Stimulated activated CD4-positive, alpha-beta T cell treated with anti-CD3 and anti-CD28 coated beads, Interleukin-12 subunit alpha, Interleukin-12 subunit beta, amount 100 ng/mL, for 24 hours (primary cell): ENCODE data around the gene GPRC5C.
"Not testable (repeated sequence)": the region's sequence is repeated elsewhere in the genome, so short reads cannot be mapped to it uniquely, and the experiment has no call there.

Experiments used
- DNase-seq, 2 experiments: peaks; one replicate each; pipeline ENCODE4 v3.0.0-alpha.2; 2020; ENCODE audit warnings: low read depth in 2 of 2

Gene GPRC5C

DNA sequence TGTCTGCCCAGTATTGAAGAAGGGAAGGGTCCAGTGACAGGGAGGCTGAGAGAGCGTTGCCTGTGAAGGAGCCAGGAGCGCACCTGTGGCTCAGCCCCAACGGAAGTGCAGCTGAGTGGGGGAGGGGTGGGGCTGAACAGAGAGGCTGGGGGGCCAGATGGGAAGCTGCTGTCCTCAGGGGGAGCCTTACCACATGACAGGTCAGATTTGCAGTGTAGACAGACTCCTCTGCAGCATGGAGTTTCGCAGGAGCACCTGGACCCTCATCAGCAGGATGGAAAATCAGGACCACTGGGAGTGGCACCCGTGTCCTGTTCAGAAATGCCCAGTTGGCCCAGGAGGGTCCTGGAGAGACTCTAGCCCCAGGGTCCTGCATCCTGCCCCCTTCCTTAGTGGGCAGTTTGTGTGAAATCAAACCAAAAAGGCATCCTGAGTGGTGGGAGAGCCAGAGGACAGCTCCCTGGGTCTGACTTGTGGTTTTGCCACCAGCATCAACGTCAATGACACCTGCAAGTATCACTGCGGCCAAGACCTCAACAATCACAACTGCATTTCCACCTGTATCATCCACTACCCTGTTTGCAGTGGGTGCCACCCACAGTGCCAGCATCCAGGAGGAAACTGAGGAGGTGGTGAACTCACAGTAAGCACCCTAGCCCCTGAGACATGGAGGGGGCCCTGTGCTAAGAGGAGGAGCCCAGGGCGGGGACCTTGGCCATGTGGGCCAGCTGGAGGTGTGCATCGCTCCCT, 42.3 kb downstream of the GPRC5C start:
- no peak for DNase-seq

DNA sequence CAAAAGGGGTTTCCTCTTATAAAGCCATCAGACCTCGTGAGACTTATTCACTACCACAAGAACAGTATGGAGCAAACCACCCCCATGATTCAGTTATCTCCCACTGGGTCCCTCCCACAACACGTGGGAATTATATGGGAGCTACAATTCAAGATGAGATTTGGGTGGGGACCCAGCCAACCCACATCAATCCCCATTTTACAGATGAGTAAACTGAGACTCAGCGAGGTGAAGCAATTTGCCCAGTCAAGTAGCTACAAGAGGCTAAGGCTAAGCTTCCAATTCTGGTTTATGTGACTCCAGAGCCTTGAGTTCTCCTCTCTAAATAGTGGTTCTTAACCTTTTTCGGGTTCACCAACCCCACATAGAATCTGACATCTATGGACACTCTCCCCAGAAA, 43.3 kb downstream of the GPRC5C start:
- no peak for DNase-seq

DNA sequence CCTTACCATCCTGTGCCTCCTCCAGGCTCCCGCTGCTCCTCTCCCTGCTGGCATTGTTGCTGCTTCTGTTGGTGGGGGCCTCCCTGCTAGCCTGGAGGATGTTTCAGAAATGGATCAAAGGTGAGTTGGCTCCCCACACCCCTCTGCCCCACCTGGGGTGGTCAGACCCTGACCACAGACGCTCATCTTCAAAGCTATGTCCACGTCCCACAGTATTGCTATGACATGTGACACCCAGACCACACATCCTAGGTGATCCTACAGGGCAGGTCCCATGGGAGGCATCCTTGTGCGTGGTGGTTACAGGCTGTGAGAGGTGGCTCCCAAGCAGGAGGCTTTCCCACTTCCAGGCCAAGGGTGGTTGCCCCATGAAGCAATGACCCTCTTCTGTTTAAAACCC, 45.5 kb downstream of the GPRC5C start:
- no peak for DNase-seq

DNA sequence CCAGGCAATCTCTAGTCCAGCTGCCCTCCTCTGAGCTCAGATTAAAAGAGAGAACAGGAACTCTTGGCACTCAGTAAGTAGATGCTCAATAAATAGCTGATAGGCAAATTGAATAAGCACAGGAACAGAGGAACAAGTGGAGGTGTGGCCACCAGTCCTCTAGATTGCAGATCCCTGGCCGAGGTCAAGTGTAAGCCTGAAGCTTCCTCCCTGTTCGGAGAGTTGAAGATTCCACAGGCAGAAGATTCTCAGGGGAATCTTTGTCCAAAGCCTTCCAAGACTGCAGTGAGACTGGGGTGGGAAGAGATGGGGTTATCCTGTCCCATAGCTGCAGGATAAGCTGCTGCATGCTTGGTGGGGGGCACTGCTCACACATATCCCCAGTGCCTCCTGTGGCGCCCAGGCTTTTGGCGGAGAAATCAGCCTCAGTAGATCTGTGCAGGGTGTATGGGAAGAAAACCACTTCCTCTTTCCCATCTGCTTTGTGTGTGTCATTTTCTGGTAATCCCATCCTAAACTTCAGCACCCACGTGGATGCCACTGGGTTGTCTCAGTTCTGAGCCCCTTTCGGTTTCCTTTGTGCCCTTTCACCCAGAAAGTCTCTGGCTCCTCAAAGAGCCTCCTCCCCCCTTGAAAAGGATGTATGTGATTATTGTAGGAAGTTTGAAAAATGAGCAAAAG, 46.7 kb downstream of the GPRC5C start:
- peak; percentile 25 to 40 for DNase-seq

DNA sequence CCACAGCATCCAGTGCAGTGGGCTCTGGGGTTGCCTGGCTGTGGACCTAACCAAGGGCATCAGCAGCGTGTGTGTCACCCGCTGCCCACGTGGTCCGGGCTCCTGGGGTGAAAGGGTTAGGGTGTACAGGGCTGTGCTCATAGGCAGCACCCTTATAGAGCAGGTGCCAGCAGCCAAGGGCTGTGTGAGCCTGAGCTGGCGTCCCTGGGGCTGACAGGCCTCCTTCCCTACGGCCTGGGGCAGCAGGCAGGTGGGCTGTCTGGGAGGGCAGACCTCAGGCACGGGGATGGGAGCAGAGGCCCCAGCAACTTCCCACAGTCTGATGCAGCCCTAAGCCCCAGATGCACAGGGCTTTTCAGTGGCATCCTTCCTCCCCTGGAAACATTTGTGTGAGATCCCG, 48.4 kb downstream of the GPRC5C start:
- DNase-seq = no peak

DNA sequence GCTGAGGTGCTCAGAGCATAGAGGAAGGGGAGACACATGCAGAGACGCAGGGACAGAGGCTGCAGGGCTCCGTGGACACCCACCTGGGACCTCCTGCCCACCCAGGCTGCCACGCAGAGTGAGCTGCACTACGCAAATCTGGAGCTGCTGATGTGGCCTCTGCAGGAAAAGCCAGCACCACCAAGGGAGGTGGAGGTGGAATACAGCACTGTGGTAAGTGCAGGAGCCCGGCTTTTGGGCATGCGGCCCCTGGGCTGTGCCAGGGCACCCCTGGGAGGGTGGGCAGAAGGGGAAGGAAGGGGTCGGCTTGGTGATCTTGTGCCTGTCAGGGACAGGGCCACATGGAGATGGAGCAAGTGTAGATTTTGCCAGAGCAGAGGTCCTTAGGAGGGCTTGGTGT, 49.7 kb downstream of the GPRC5C start:
- no peak for DNase-seq

DNA sequence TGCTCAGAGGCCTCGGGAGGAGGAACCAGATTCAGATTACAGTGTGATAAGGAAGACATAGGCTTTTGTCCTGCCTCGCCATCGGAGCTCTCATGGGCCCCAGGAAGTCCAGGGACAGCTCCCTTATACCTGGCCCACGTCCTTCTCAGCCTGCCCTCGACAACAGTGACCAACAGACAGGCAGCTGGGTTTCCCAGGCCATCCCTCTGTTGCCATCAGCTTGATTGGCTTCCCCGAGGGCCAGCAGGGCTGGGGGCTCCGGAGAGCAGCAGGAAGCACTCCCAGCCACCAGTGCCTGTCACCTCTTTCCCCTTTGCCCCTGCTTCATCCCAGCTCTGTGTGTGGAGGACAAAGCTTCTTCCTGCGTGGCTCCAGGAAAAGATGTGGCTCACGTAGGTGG, 52.2 kb downstream of the GPRC5C start:
- no peak for DNase-seq

DNA sequence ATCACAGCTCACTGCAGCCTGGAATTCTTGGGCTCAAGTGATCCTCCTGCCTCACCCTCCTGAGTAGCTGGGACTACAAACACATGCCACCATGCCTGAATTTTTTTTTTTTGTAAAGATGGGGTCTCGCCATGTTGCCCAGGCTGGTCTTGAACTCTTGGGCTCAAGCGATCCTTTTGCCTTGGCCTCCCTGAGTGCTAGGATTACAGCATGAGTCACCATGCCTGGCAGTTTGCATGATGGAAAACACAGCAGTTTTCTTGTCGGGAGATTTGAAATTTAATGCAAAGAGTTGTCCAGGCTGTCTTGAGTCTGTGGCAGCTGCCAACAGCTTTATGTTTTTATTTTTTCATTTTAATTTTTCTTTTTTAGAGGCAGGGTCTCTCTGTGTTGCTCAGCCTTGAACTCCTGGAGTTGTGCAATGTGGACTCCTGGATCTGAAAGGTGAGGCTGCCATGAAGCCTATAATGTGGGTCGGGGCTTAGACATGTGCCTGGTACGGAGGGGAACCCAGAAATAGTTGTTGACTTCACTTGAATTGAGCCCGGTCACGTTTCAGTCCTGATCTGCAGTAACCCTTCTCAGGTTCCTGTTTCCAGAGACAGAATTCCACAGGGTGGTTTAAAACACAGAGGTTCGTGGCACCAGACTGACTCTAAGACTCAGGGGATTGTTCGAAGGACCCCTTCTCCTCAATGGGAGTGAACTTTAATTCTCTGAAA, 53.3 kb downstream of the GPRC5C start:
- DNase-seq = no peak

DNA sequence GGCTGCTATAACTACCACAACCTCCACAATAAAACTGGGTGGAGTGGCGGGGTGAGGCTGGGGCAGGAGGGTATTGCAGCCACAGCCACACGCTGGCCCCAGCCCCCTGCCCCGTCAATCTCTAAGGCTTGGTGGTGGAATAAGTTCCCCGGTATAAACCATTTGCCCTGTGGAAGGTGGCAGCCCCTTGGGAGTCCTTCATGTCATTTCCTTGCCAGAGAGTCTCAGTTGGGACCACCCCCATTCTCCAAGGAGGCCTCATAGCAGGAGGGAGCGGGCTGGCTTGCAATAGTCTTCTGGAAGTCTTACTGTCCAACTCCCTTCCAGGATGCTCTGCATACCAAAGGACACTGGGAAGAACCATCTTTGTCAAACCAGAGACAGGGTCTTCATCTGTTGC, 54.0 kb downstream of the GPRC5C start:
- DNase-seq = no peak

DNA sequence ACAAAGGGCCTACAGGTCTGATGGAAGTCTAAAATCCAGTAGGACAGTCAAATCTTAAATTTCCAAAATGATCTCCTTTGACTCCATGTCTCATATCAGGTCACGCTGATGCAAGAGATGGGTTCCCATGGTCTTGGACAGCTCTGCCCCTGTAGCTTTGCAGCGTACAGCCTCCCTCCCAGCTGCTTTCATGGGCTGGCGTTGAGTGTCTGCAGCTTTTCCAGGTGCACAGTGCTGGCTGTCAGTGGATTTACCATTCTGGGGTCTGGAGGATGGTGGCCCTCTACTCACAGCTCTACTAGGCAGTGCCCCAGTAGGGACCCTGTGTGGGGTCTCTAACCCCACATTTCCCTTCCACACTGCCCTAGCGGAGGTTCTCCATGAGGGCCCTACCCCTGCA, 56.4 kb downstream of the GPRC5C start:
- DNase-seq = not testable (repeated sequence)

DNA sequence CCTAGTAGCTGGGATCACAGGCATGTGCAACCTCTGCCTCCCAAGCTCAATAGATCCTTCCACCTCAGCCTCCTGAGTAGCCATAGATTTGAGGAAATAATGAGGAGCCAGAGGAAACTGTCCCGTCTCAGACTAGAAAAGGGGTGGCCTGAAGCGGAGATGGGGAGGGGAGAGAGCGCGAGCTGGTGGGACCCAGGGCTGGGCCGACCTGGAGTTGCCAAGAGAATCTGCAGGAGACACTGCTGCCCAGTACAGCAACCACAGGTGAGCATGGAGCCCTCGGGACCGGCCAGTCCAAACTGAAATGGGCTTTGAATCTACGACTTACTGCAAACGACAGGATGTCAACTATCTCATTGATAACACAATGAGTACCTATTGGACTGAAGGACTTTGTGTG, 58.8 kb downstream of the GPRC5C start:
- DNase-seq = no peak

DNA sequence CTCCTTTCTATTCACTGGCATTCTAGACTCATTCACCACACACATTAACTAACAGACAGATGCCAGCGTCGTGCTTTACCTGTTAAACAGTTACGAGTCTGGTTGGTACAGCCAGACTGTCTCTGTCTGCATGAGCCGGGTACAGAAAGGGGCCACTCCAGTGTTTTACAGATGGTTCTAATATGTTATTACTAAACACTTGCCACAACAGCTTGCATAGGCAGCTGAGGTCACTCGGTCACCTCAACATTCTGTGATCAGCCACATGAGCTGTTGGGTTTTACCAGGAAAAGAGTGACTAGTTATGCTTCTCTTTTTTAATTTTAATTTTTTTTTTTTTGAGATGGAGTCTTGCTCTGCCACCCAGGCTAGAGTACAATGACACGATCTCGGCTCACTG, 59.7 kb downstream of the GPRC5C start:
- DNase-seq = no peak

DNA sequence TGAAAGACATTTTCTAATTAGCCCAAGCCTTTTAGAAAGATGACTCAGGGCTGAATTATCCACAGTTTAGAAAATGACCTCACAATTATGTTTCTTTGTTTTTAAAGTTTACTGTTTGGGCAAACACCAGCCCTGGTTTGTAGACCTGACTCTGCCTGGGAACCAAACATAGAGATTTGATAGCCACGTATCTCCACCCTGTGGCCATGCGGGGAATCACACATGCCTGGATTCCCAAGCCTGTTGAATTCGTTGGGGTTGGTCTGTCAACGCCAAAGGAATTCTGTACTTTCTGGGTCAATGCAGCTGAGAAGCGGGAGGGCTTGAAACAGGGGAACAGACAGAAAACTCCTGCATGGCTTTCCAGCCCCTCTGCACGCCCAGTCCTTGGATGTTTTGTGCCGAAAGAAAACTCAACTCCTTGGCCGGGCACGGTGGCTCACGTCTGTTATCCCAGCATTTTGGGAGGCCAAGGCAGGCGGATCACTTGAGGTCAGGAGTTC, 61.5 kb downstream of the GPRC5C start:
- peak; percentile 35 to 60 for DNase-seq
